ENCODE data around the gene ZBTB8B. TPM values are rescaled to one million over a fixed set of nuclear protein-coding genes. Genes with fewer than 3 reads are reported as not detected.
A peak's percentile ranks its signal among the peaks of the same experiment; 100 is the strongest.
"Not testable (repeated sequence)": the region's sequence is repeated elsewhere in the genome, so short reads cannot be mapped to it uniquely, and the experiment has no call there.

The ZBTB8B gene
- total RNA-seq, 2 experiments from 2014 or later, result not detected

DNA sequence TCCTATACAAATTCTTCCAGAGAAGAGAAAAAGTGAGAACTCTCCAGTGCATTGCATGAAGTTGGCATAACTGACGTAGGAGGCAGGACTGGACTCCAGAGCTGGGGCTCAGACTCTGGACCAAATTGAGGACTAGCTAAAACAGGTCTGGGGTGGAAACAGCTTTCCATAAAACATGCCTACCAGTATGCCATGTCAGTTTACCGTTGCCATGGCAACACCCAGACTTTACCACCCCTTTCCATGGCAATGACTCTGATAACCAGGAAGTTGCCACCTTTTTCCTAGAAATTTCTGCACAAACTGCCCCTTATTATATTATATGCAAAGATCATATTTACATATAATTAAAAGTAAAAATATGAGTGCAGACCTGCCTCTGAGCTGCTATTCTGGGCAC, 8.9 kb upstream of the ZBTB8B start:
- no peak overlapping the region for H3K4me3 ChIP-seq (ENCODE audit: low read depth, low read length, poor library complexity, severe bottlenecking)
- no peaks in the 10 kb centered on the region for H3K36me3 ChIP-seq (ENCODE audit: insufficient read depth, low read length)
- no peak for TF ChIP-seq EZH2phosphoT487 (IDR thresholded peaks at IDR 0.05; ENCODE audit: borderline replicate concordance, low read depth, low read length)
- TF ChIP-seq, protein P1, sequence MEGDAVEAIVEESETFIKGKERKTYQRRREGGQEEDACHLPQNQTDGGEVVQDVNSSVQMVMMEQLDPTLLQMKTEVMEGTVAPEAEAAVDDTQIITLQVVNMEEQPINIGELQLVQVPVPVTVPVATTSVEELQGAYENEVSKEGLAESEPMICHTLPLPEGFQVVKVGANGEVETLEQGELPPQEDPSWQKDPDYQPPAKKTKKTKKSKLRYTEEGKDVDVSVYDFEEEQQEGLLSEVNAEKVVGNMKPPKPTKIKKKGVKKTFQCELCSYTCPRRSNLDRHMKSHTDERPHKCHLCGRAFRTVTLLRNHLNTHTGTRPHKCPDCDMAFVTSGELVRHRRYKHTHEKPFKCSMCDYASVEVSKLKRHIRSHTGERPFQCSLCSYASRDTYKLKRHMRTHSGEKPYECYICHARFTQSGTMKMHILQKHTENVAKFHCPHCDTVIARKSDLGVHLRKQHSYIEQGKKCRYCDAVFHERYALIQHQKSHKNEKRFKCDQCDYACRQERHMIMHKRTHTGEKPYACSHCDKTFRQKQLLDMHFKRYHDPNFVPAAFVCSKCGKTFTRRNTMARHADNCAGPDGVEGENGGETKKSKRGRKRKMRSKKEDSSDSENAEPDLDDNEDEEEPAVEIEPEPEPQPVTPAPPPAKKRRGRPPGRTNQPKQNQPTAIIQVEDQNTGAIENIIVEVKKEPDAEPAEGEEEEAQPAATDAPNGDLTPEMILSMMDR (conservative IDR thresholded peaks at IDR 0.05; ENCODE audit: low read length), result no peak
- intact Hi-C loops (cut with micrococcal nuclease; ENCODE audit: unreplicated experiment), result no loop called here
- no peaks in the 10 kb centered on the region for H3K9me2 ChIP-seq (ENCODE audit: insufficient read depth, low read length)
- H3K9me3 ChIP-seq (ENCODE audit: low read length), result no peaks in the 10 kb centered on the region
- ChIA-PET CTCF (ENCODE audit: unreplicated experiment) (no interaction called here), POLR2A (no interaction called here)
- H4K20me1 ChIP-seq (ENCODE audit: insufficient read depth, low read length), result no peaks in the 10 kb centered on the region
- no TSS peak for BruUV-seq (replicated peaks)
- no peak overlapping the region for H2AFZ ChIP-seq (ENCODE audit: low read length)
- no peak for DNase-seq (ENCODE audit: low spot score)
- H3K4me1 ChIP-seq (ENCODE audit: insufficient read depth, low read length, poor library complexity, severe bottlenecking), result no peaks in the 10 kb centered on the region
- H3K4me2 ChIP-seq (ENCODE audit: low read length), result no peak overlapping the region
- H3K79me2 ChIP-seq (ENCODE audit: insufficient read depth, low read depth, low read length), result no peaks in the 10 kb centered on the region
- no peak overlapping the region for H3K27ac ChIP-seq (ENCODE audit: low read depth, low read length, poor library complexity, severe bottlenecking)

DNA sequence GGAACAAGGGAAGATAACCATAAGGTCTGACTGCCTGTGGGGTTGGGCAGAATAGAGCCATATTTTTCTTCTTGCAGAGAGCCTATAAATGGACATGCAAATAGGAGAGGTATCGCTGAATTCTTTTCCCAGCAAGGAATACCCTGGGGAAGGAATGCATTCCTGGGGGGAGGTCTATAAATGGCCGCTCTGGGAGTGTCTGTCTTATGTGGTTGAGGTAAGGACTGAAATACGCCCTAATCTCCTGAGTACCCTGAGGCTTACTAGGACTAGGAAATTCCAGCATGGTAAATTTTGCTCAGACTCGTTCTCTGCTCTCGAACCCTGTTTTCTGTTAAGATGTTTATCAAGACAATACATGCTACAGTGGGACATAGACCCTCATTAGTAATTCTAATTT, 6.1 kb upstream of the ZBTB8B start:
- H3K27ac ChIP-seq (ENCODE audit: low read depth, low read length, poor library complexity, severe bottlenecking); H3K9me3 ChIP-seq (ENCODE audit: low read length); CTCF ChIA-PET (ENCODE audit: unreplicated experiment); H3K4me1 ChIP-seq (ENCODE audit: insufficient read depth, low read length, poor library complexity, severe bottlenecking); H3K4me2 ChIP-seq (ENCODE audit: low read length); H3K79me2 ChIP-seq (ENCODE audit: insufficient read depth, low read depth, low read length); H4K20me1 ChIP-seq (ENCODE audit: insufficient read depth, low read length); POLR2A ChIA-PET; H3K4me3 ChIP-seq (ENCODE audit: low read depth, low read length, poor library complexity, severe bottlenecking); H2AFZ ChIP-seq (ENCODE audit: low read length); BruUV-seq (replicated peaks); H3K9me2 ChIP-seq (ENCODE audit: insufficient read depth, low read length); intact Hi-C loops (cut with micrococcal nuclease; ENCODE audit: unreplicated experiment); H3K36me3 ChIP-seq (ENCODE audit: insufficient read depth, low read length): not testable (repeated sequence)
- peak; percentile 11 for DNase-seq (ENCODE audit: low spot score)

DNA sequence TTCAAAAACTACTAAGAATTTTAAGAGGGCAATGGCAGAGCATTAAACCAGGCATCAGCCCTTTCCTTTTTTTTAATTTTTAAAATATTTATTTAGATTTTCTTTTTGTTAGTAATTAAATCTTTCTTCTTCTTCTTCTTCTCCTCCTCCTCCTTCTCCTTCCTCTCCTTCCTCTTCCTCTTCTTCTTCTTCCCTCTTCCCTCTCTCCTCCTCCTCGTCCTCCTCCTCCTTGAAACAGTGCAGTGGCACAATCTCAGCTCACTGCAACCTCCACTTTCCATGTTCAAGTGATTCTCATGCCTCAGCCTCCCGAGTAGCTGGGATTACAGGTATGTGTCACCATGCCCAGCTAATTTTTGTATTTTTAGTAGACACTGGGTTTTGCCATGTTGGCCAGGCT, 1.9 kb upstream of the ZBTB8B start:
- not testable (repeated sequence) for H3K36me3 ChIP-seq (ENCODE audit: insufficient read depth, low read length)
- POLR2A ChIA-PET, result interaction anchor here (0.7 kb wide), 1 partner anchor 10 kb away, joined by 3 read pairs; no protein-coding TSS in a partner anchor

DNA sequence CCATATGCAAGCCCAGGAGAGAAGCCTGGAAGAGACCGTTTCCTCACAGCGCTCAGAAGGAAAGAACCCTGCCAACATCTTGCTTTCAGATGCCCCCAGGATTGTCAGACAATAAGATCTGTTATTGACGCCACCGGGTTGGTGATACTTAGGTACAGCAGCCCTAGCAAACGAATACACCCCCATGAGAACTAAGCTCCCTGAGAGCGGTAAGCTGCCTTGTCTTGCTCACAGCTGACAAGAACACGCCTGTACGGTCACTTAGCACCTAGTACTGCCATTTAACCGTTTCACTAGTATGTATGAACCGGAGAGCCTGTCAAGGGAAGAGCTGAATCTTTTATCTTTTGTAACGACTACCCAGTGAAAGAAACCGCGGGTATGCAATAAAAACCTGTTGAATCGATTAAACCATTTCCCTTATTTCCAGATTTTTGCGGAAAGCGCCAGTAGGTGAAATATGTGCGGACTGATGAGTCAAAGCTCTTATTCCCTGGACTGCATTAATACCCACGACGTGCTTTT, 619 bp upstream of the ZBTB8B start:
- Histone ChIP-seq H3K4me3 (ENCODE audit: low read depth, low read length, poor library complexity, severe bottlenecking) (no peak overlapping the region), H3K4me1 (ENCODE audit: insufficient read depth, low read length, poor library complexity, severe bottlenecking) (no peaks in the 10 kb centered on the region), H3K36me3 (ENCODE audit: insufficient read depth, low read length) (no peaks in the 10 kb centered on the region), H3K27ac (ENCODE audit: low read depth, low read length, poor library complexity, severe bottlenecking) (no peak overlapping the region), H3K9me3 (ENCODE audit: low read length) (no peaks in the 10 kb centered on the region), H4K20me1 (ENCODE audit: insufficient read depth, low read length) (no peaks in the 10 kb centered on the region), H3K9me2 (ENCODE audit: insufficient read depth, low read length) (no peaks in the 10 kb centered on the region), H2AFZ (ENCODE audit: low read length) (no peak overlapping the region), H3K4me2 (ENCODE audit: low read length) (no peak overlapping the region), H3K79me2 (ENCODE audit: insufficient read depth, low read depth, low read length) (no peaks in the 10 kb centered on the region)
- DNase-seq (ENCODE audit: low spot score), result no peak
- CTCF ChIA-PET (ENCODE audit: unreplicated experiment), result no interaction called here
- no peak for TF ChIP-seq EZH2phosphoT487 (IDR thresholded peaks at IDR 0.05; ENCODE audit: borderline replicate concordance, low read depth, low read length)
- TF ChIP-seq, protein P1 (conservative IDR thresholded peaks at IDR 0.05; ENCODE audit: low read length), result no peak
- intact Hi-C loops (cut with micrococcal nuclease; ENCODE audit: unreplicated experiment), result no loop called here
- no TSS peak for BruUV-seq (replicated peaks)
- POLR2A ChIA-PET, result interaction anchor here (0.6 kb wide), 1 partner anchor 332 kb away, joined by 3 read pairs; no protein-coding TSS in a partner anchor

More for the DNA sequence above, 1.9 kb upstream of the ZBTB8B start:
- H3K9me2 ChIP-seq (ENCODE audit: insufficient read depth, low read length); H3K9me3 ChIP-seq (ENCODE audit: low read length); H3K27ac ChIP-seq (ENCODE audit: low read depth, low read length, poor library complexity, severe bottlenecking); H3K4me3 ChIP-seq (ENCODE audit: low read depth, low read length, poor library complexity, severe bottlenecking); CTCF ChIA-PET (ENCODE audit: unreplicated experiment); intact Hi-C loops (cut with micrococcal nuclease; ENCODE audit: unreplicated experiment); BruUV-seq (replicated peaks); H4K20me1 ChIP-seq (ENCODE audit: insufficient read depth, low read length); DNase-seq (ENCODE audit: low spot score); H3K4me1 ChIP-seq (ENCODE audit: insufficient read depth, low read length, poor library complexity, severe bottlenecking); H3K79me2 ChIP-seq (ENCODE audit: insufficient read depth, low read depth, low read length); H3K4me2 ChIP-seq (ENCODE audit: low read length); H2AFZ ChIP-seq (ENCODE audit: low read length): not testable (repeated sequence)

Measured in OCI-LY7 (cell line).